Measurements from ENCODE around the gene DBNDD1. TPM values are rescaled to one million over a fixed set of nuclear protein-coding genes. Genes with fewer than 3 reads are reported as not detected.

The DBNDD1 gene
- total RNA-seq (2.1 and 3.1 TPM in 2 replicates), polyA plus RNA-seq (35.4 and 72.1 TPM in 2 replicates), polyA minus RNA-seq (28.6 and 33.8 TPM in 2 replicates)
- 18.7 TPM for total RNA-seq (2013)

- peak within 1 kb of the TSS; percentile 63 for H3K9ac ChIP-seq (ENCODE audit: low read length)
- POLR2A ChIA-PET = no interaction called here
- intact Hi-C loops (cut with micrococcal nuclease) = loop anchor here (5.0 to 10.0 kb wide), 2 partner anchors 72 to 94 kb away; partner anchors contain the start of genes DEF8 and TUBB3
- Mint-ChIP-seq H3K4me3 (peak within 1 kb of the TSS; percentile 88), H3K27ac (peak within 1 kb of the TSS; percentile 67), H3K9me3 (ENCODE audit: insufficient read depth) (no peaks in the 10 kb centered on the region), H3K27me3 (peaks cover 15% of the 10 kb centered on the region), H3K4me1 (peaks cover 37% of the 10 kb centered on the region)
- H3K4me2 ChIP-seq (replicated peaks; ENCODE audit: low read depth, low read length, poor library complexity, severe bottlenecking) = peak within 1 kb of the TSS; percentile 97
- no peaks in the 10 kb centered on the region for H4K20me1 ChIP-seq (ENCODE audit: control insufficient read depth, insufficient read depth, low read length, poor library complexity, severe bottlenecking)
- peaks cover 6% of the 10 kb centered on the region for H3K79me2 ChIP-seq (ENCODE audit: control insufficient read depth, insufficient read depth, low read length)
- H3K9me3 ChIP-seq (ENCODE audit: control extremely low read depth in 1 of 3, control insufficient read depth in 2 of 3, insufficient read depth in 1 of 3, low read length in 2 of 3) = peaks cover 0 to 5% (median 0%) of the 10 kb centered on the region in 3 donors
- CTCF ChIA-PET = interaction anchor here (0.9 to 2.1 kb wide), 7 partner anchors 10 to 109 kb away, joined by 3 to 8 read pairs (median 4); no protein-coding TSS in a partner anchor
- TF ChIP-seq CTCF (IDR thresholded peaks at IDR 0.05) (no peak), EZH2 (IDR thresholded peaks at IDR 0.05; ENCODE audit: borderline replicate concordance, insufficient read depth, low read depth, low read length, poor library complexity, severe bottlenecking) (no peak)
- H3K4me3 ChIP-seq (ENCODE audit: control extremely low read depth in 1 of 5, extremely low read depth in 1 of 5, insufficient read depth in 1 of 5, low read depth in 2 of 5, low read length in 4 of 5) = peak within 1 kb of the TSS in 4 of 5 experiments; percentile 44 to 69 (median 60)
- 3% methylated on average over 103 of the region's 103 CpGs for WGBS (ENCODE audit: insufficient coverage)
- peaks cover 28 to 42% of the 10 kb centered on the region in 2 donors for H3K4me1 ChIP-seq (ENCODE audit: control insufficient read depth in 2 of 2, insufficient read depth in 2 of 2, low read length in 2 of 2)
- peak; percentile 45 for DNase-seq
- H2AFZ ChIP-seq (ENCODE audit: insufficient read depth, low read depth, low read length, poor library complexity, severe bottlenecking) = peak within 1 kb of the TSS; percentile 78
- peaks cover 0 to 21% (median 6%) of the 10 kb centered on the region in 4 experiments for H3K27me3 ChIP-seq (replicated peaks in 1 of 4; ENCODE audit: control extremely low read depth in 1 of 4, control insufficient read depth in 3 of 4, insufficient read depth in 4 of 4, low read length in 3 of 4)
- no peaks in the 10 kb centered on the region for H3K36me3 ChIP-seq (replicated peaks in 1 of 2; ENCODE audit: control extremely low read depth in 1 of 2, control insufficient read depth in 1 of 2, extremely low read depth in 1 of 2, insufficient read depth in 2 of 2, low read length in 1 of 2)
- ATAC-seq (ENCODE audit: low read depth) = no peak
- H3K27ac ChIP-seq (ENCODE audit: low read length in 2 of 2) = no peak within 1 kb of the TSS
Observed at GRCh38 chr16:90018652-90019542, at the start of gene DBNDD1. DBNDD1 (minus strand) TSS chr16:90019456; CDS start chr16:90019341, 115 bp downstream.

DNA sequence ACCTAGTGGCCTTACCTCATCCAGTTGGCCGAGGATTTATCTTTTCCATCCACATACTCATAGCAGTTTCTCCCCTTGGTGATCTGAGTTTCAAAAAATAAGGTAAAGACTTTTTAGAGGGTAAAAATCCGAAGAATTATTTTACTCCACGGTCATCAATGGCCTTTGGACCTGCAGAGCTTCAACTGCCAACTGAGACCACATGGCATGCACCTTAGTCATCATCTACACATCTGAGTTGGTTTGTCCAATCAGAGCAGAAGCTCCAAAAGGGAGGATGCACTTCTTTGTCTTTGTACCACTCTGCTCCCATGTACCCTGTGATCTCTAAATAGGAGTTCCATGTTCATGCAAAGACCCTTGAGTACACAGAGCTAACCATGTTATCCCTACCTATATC is 42.2 kb upstream of the DBNDD1 start:
- no peaks in the 10 kb centered on the region for H3K4me1 ChIP-seq (ENCODE audit: control insufficient read depth in 2 of 2, insufficient read depth in 2 of 2, low read length in 2 of 2)
- peaks cover 0 to 9% (median 2%) of the 10 kb centered on the region in 4 experiments for H3K27me3 ChIP-seq (replicated peaks in 1 of 4; ENCODE audit: control extremely low read depth in 1 of 4, control insufficient read depth in 3 of 4, insufficient read depth in 4 of 4, low read length in 3 of 4)
- no peak overlapping the region for H3K27ac ChIP-seq (ENCODE audit: low read length in 2 of 2)
- no peaks in the 10 kb centered on the region for H4K20me1 ChIP-seq (ENCODE audit: control insufficient read depth, insufficient read depth, low read length, poor library complexity, severe bottlenecking)
- H3K4me2 ChIP-seq (replicated peaks; ENCODE audit: low read depth, low read length, poor library complexity, severe bottlenecking) = no peak overlapping the region
- no peaks in the 10 kb centered on the region for H3K79me2 ChIP-seq (ENCODE audit: control insufficient read depth, insufficient read depth, low read length)
- H3K4me1 Mint-ChIP-seq = no peaks in the 10 kb centered on the region
- TF ChIP-seq EZH2 (IDR thresholded peaks at IDR 0.05; ENCODE audit: borderline replicate concordance, insufficient read depth, low read depth, low read length, poor library complexity, severe bottlenecking) = no peak
- TF ChIP-seq CTCF (IDR thresholded peaks at IDR 0.05) = no peak
- H2AFZ ChIP-seq (ENCODE audit: insufficient read depth, low read depth, low read length, poor library complexity, severe bottlenecking) = no peak overlapping the region
- H3K9me3 Mint-ChIP-seq (ENCODE audit: insufficient read depth) = no peaks in the 10 kb centered on the region
- H3K4me3 Mint-ChIP-seq = no peak overlapping the region
- no peak overlapping the region for H3K9ac ChIP-seq (ENCODE audit: low read length)
- no peak overlapping the region for H3K4me3 ChIP-seq (ENCODE audit: control extremely low read depth in 1 of 5, extremely low read depth in 1 of 5, insufficient read depth in 1 of 5, low read depth in 2 of 5, low read length in 4 of 5)
- peaks cover 35% of the 10 kb centered on the region for H3K27me3 Mint-ChIP-seq
- 78% methylated on average over 1 of the region's 3 CpGs for whole genome bisulfite sequencing (ENCODE audit: insufficient coverage)
- no peak for DNase-seq
- CTCF ChIA-PET = no interaction called here
- ATAC-seq (ENCODE audit: low read depth) = no peak
- intact Hi-C loops (cut with micrococcal nuclease) = no loop called here
- H3K27ac Mint-ChIP-seq = no peak overlapping the region
- POLR2A ChIA-PET = no interaction called here
- no peaks in the 10 kb centered on the region for H3K9me3 ChIP-seq (ENCODE audit: control extremely low read depth in 1 of 3, control insufficient read depth in 2 of 3, insufficient read depth in 1 of 3, low read length in 2 of 3)
- H3K36me3 ChIP-seq (replicated peaks in 1 of 2; ENCODE audit: control extremely low read depth in 1 of 2, control insufficient read depth in 1 of 2, extremely low read depth in 1 of 2, insufficient read depth in 2 of 2, low read length in 1 of 2) = no peaks in the 10 kb centered on the region
